Transverse colon (tissue), 4 donors: ENCODE measurements around the gene RAB26. TPM values are rescaled to one million over a fixed set of nuclear protein-coding genes. Genes with fewer than 3 reads are reported as not detected.
"Not testable (repeated sequence)": the region's sequence is repeated elsewhere in the genome, so short reads cannot be mapped to it uniquely, and the experiment has no call there.

Experiments used
- DNase-seq: peaks from one replicate; pipeline ENCODE4 v3.0.0-alpha.2; 2019
- H3K27ac ChIP-seq, 4 donors: fragments of 200-600 bp; sonication (generic); 2 replicates each; pipeline ENCODE4 v1.5.1; 2016 to 2018; ENCODE audit warnings: inconsistent platforms in 4 of 4
- H3K27me3 ChIP-seq: fragments of 200-600 bp; sonication (generic); 2 replicates; pipeline ENCODE4 v1.5.1; 2017; ENCODE audit warnings: inconsistent platforms
- H3K36me3 ChIP-seq, 4 donors: fragments of 200-600 bp; sonication (generic); 2 replicates each; pipeline ENCODE4 v1.5.1; 2017 to 2019; ENCODE audit warnings: inconsistent platforms in 4 of 4
- H3K4me1 ChIP-seq, 4 donors: fragments of 200-600 bp; sonication (generic); 2 replicates each; pipeline ENCODE4 v1.5.1; 2017 to 2020; ENCODE audit warnings: inconsistent platforms in 4 of 4
- H3K4me3 ChIP-seq, 4 donors: fragments of 200-600 bp; sonication (generic); 1 replicate in 1 of 4; 2 replicates in 3 of 4; pipeline versions ENCODE4 v1.5.1 to v1.6.1; 2017 to 2019; ENCODE audit warnings: inconsistent platforms in 4 of 4
- H3K9me3 ChIP-seq, 2 donors: fragments of 200-600 bp; sonication (generic); 2 replicates each; pipeline ENCODE4 v1.5.1; 2017 to 2019; ENCODE audit warnings: inconsistent platforms in 2 of 2
- EP300 ChIP-seq: sonication (generic); formaldehyde crosslinking; IDR thresholded peaks from one replicate; pipeline ENCODE4 v1.6.1; 2017; ENCODE audit warnings: antibody characterized with exemption, low read depth
- POLR2A ChIP-seq: fragments of 450-650 bp; IDR thresholded peaks from one replicate; pipeline ENCODE4 v1.6.1; 2016; ENCODE audit warnings: antibody characterized with exemption, mild to moderate bottlenecking, moderate library complexity
- POLR2AphosphoS5 ChIP-seq, 3 donors: sonication (generic); formaldehyde crosslinking; IDR thresholded peaks; one replicate each; pipeline ENCODE4 v1.6.1; 2016; ENCODE audit warnings: antibody characterized with exemption in 3 of 3
- WGBS, 2 donors: methylation state at CpG; one replicate each; pipeline ENCODE4 v1.1.5; 2018; ENCODE audit warnings: low coverage in 1 of 2; 5-methylcytosine and 5-hydroxymethylcytosine counted together
- in situ Hi-C, 4 donors: fragments of 200-750 bp; cut with MboI; loops; one replicate each; pipeline versions ENCODE4 v1.15.0 to v1.15.1; 2017; ENCODE audit warnings: low sequenced_read_pairs in 3 of 4, low pct_ligation_motif_present in 1 of 4, low pct_unique_long_range_greater_than_20kb in 1 of 4
- intact Hi-C: fragments of 100-400 bp; cut with DNase I; formaldehyde crosslinking; loops from one replicate; pipeline ENCODE4 v1.15.1; 2023; ENCODE audit warnings: low total_unique reads
- total RNA-seq, 4 donors: library from RNA; depleted of rRNA; stranded (reverse); fragments of >200 nt; gene quantifications; one replicate each; pipeline ENCODE4 v1.1.0, GENCODE V29; 2016
- TF ChIP-seq, protein P1 (sequence below), 5 experiments: fragments of 200-600 bp in 3 of 5; fragments of 450-650 bp in 2 of 5; sonication (generic) in 3 of 5; IDR thresholded peaks; 1 replicate in 2 of 5; 2 replicates in 3 of 5; pipeline ENCODE4 v1.5.1; 2016 to 2017; ENCODE audit warnings: antibody characterized with exemption in 5 of 5, inconsistent platforms in 3 of 5, mild to moderate bottlenecking in 2 of 5, moderate library complexity in 1 of 5

The RAB26 gene, protein sequence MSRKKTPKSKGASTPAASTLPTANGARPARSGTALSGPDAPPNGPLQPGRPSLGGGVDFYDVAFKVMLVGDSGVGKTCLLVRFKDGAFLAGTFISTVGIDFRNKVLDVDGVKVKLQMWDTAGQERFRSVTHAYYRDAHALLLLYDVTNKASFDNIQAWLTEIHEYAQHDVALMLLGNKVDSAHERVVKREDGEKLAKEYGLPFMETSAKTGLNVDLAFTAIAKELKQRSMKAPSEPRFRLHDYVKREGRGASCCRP
- total RNA-seq, result 10 to 100 TPM in 3 of 4 donors, 1 to 10 TPM in 1; 8.3 to 28.4 (median 14.2) TPM

DNA sequence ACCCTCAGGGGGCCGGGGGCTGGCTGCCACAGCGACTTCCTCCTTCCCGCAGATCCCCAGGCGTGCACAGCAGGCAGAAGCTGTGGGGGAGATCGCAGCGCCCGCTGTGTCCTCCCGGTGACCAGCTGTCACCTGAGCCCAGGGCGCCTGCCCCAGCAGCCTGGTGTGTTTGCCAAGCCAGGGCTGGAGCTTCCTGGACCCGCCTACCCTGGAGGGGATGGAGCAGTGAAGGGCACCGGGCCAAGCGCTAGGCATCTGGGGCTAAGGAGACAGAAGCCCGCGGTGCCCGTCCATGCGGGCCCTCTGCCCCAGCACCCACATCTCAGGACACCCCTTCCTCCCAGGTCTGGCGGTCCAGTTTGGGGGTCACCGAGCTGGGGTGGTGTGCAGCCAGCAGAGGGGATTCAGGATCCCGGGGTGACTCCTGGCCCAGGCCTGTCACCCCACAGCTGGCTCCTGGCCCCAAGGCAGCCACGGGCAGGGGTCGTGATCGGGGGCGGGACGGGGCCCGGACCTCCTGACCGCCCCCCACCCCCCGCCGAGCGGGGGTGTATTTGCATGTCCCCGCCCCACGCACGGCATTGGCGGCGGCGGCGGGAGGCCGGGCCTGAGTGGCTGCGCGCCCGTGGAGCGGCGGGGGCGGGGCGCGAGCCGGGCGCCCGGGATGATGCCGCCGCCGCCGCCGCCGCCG is at the start of gene RAB26:
Gene RAB26, plus strand, starts transcription at position 645 of the 691 bp plus-strand sequence. CDS start 159 bp downstream, outside the sequence.
- no peaks in the 10 kb centered on the region for H3K36me3 ChIP-seq
- peak; percentile 91 for DNase-seq
- in situ Hi-C loops (loop anchor here (10.0 to 25.0 kb wide), 3 partner anchors 123 to 136 kb away; partner anchors contain the start of genes NHERF2 (in 2 of the 4), NPW (in 2 of the 4) and ZNF598 (in 1 of the 4)), intact Hi-C loops (no loop called here)
- H3K4me1 ChIP-seq, result peaks cover 39 to 56% (median 51%) of the 10 kb centered on the region in 4 donors
- peak within 1 kb of the TSS; percentile 20 to 64 (median 43) for H3K4me3 ChIP-seq
- no peaks in the 10 kb centered on the region for H3K9me3 ChIP-seq
- peak within 1 kb of the TSS; percentile 80 to 94 (median 82) for H3K27ac ChIP-seq
- 5% methylated on average over 17 of the region's 55 CpGs; no CpG with 5 or more reads in 1 of the 2 donors for WGBS, 2 donors
- H3K27me3 ChIP-seq, result no peaks in the 10 kb centered on the region
- TF ChIP-seq, protein P1, sequence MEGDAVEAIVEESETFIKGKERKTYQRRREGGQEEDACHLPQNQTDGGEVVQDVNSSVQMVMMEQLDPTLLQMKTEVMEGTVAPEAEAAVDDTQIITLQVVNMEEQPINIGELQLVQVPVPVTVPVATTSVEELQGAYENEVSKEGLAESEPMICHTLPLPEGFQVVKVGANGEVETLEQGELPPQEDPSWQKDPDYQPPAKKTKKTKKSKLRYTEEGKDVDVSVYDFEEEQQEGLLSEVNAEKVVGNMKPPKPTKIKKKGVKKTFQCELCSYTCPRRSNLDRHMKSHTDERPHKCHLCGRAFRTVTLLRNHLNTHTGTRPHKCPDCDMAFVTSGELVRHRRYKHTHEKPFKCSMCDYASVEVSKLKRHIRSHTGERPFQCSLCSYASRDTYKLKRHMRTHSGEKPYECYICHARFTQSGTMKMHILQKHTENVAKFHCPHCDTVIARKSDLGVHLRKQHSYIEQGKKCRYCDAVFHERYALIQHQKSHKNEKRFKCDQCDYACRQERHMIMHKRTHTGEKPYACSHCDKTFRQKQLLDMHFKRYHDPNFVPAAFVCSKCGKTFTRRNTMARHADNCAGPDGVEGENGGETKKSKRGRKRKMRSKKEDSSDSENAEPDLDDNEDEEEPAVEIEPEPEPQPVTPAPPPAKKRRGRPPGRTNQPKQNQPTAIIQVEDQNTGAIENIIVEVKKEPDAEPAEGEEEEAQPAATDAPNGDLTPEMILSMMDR (IDR thresholded peaks at IDR 0.05), result no peak
- TF ChIP-seq EP300, result no peak
- peak; percentile 55 to 74 (median 64) for TF ChIP-seq POLR2AphosphoS5 (IDR thresholded peaks at IDR 0.05)
- peak; percentile 67 for TF ChIP-seq POLR2A

- H3K4me1 ChIP-seq, H3K9me3 ChIP-seq, in situ Hi-C loops, H3K27me3 ChIP-seq, intact Hi-C loops, H3K4me3 ChIP-seq, H3K27ac ChIP-seq, DNase-seq: not testable (repeated sequence)
- 93% methylated on average over 3 to 12 of the region's 16 CpGs for WGBS, 2 donors
- H3K36me3 ChIP-seq, result peaks cover 0 to 28% (median 2%) of the 10 kb centered on the region in 4 donors
These were observed 46.8 kb upstream of the RAB26 start for GRCh38 chr16:2101581-2101980.

DNA sequence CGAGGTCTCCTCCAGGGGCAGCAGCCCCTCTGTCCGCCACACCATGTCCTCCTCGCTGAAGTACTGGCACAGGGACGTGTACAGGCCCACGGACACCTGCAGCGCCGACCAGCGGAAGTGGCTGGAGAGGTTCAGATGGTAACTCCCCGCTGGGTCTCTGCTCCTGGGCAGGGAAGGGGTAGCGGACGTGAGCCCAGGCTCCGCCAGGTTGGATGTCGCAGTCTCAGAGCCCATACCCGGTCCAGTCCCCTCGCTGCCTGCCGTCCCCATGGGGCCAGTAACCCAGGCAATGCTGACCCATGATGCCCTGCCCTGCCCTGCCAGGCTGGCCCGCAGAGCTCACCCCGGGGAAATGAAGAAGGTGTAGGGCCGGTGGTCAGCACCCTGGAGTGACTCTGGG is 46.0 kb upstream of the RAB26 start:
- intact Hi-C loops, result no loop called here
- WGBS, 2 donors, result 95% methylated on average over 19 of the region's 19 CpGs; no CpG with 5 or more reads in 1 of the 2 donors
- TF ChIP-seq POLR2A, result no peak
- no peak for TF ChIP-seq POLR2AphosphoS5 (IDR thresholded peaks at IDR 0.05)
- TF ChIP-seq, protein P1 (IDR thresholded peaks at IDR 0.05), result no peak
- TF ChIP-seq EP300, result no peak
- Histone ChIP-seq H3K4me1 (no peaks in the 10 kb centered on the region), H3K9me3 (no peaks in the 10 kb centered on the region), H3K27ac (no peak overlapping the region), H3K4me3 (no peak overlapping the region), H3K27me3 (no peaks in the 10 kb centered on the region), H3K36me3 (peaks cover 0 to 20% (median 2%) of the 10 kb centered on the region in 4 donors)
- DNase-seq, result no peak
- in situ Hi-C loops, result no loop called here

DNA sequence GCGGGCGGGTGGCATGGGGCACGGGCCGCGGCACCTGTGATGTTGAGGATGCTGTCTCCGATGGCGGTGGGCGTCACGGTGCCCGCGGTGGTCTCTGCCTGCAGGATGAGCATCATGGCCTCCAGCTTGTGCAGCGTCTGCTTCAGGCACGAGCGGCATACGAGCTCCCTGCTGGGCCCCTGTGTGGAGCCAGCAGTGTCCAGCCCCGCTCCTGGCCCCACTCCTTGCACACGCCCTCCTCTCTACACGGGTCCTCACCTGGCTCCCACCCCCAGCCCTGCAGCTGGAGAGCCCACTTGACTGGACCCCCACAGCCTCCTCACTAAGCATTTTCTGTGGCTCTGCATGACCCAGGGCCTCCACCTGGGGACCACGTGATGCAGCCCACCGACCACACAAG is 44.0 kb upstream of the RAB26 start:
- H3K27me3 ChIP-seq, H3K4me1 ChIP-seq, intact Hi-C loops, H3K4me3 ChIP-seq, H3K9me3 ChIP-seq, DNase-seq, H3K27ac ChIP-seq, in situ Hi-C loops: not testable (repeated sequence)
- H3K36me3 ChIP-seq, result peaks cover 0 to 27% (median 0%) of the 10 kb centered on the region in 4 donors
- 98% methylated on average over 9 of the region's 20 CpGs; no CpG with 5 or more reads in 1 of the 2 donors for WGBS, 2 donors

GRCh38 chr16:2105291-2105690 is 43.1 kb upstream of the RAB26 start:
- DNase-seq, H3K4me1 ChIP-seq, H3K9me3 ChIP-seq, H3K27me3 ChIP-seq, intact Hi-C loops, H3K27ac ChIP-seq, H3K4me3 ChIP-seq, in situ Hi-C loops: not testable (repeated sequence)
- H3K36me3 ChIP-seq, result peaks cover 0 to 24% (median 0%) of the 10 kb centered on the region in 4 donors
- WGBS, 2 donors, result 87% methylated on average over 11 of the region's 21 CpGs; no CpG with 5 or more reads in 1 of the 2 donors

- H3K9me3 ChIP-seq, H3K4me3 ChIP-seq, in situ Hi-C loops, H3K4me1 ChIP-seq, H3K27ac ChIP-seq, intact Hi-C loops, H3K27me3 ChIP-seq, DNase-seq: not testable (repeated sequence)
- WGBS, 2 donors, result no CpG with 5 or more reads among the region's 22 CpGs
- peaks cover 0 to 26% (median 2%) of the 10 kb centered on the region in 4 donors for H3K36me3 ChIP-seq
These were observed 42.7 kb upstream of the RAB26 start for GRCh38 chr16:2105769-2106168.

- H3K27ac ChIP-seq, H3K27me3 ChIP-seq, H3K9me3 ChIP-seq, DNase-seq, intact Hi-C loops, H3K4me3 ChIP-seq, H3K4me1 ChIP-seq, in situ Hi-C loops: not testable (repeated sequence)
- peaks cover 0 to 26% (median 3%) of the 10 kb centered on the region in 4 donors for H3K36me3 ChIP-seq
- WGBS, 2 donors, result 90% methylated on average over 27 of the region's 38 CpGs; no CpG with 5 or more reads in 1 of the 2 donors
These were observed 42.2 kb upstream of the RAB26 start for GRCh38 chr16:2106211-2106610.

DNA sequence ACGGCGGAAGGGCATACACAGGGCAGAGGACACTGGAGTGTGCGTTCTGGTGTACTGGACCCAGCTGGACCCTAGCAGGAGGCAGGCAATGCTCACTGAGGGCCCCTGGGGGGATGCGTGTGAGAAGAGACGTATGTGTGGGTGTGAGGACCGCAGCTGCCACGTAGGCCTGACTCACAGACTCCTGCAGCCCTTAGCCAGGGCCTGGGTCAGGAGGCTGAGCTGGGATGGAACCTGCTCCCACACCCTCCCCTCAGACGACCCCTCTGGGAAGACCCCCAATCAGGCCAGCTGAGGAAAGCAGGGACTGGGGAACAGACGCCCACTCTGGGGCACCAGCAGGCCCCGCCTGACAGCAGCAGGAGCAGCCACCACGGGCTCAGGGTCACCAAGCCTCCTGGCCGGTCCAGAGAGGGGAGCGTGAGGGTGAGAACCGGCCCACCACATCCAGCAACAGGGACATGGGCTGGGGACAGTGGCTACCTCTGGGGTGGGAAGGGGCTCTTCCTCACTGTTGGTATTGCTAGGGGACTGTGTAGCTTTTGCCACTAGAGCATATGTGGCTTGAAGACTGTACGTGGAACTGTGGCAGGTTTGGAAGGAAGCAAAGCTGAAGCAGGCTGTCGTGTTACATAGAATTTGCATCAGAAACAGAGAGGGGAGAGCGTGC is 41.2 kb upstream of the RAB26 start:
- 82% methylated on average over 17 of the region's 17 CpGs; no CpG with 5 or more reads in 1 of the 2 donors for WGBS, 2 donors
- H3K27ac ChIP-seq, DNase-seq, H3K27me3 ChIP-seq, H3K4me3 ChIP-seq, in situ Hi-C loops, H3K9me3 ChIP-seq, H3K4me1 ChIP-seq, intact Hi-C loops: not testable (repeated sequence)
- peaks cover 0 to 26% (median 3%) of the 10 kb centered on the region in 4 donors for H3K36me3 ChIP-seq
